Effector memory CD4-positive, alpha-beta T cell (primary cell): ENCODE results near the gene ADD3.
"Not testable (repeated sequence)": the region's sequence is repeated elsewhere in the genome, so short reads cannot be mapped to it uniquely, and the experiment has no call there.

ENCODE experiments used
- DNase-seq, 3 donors: peaks; one replicate each; pipeline ENCODE4 v3.0.0-alpha.2; 2020
- H3K27ac ChIP-seq: 2 replicates; pipeline ENCODE4 v1.7.0; 2013; ENCODE audit warnings: mild to moderate bottlenecking, low read length, moderate library complexity; ENCODE audit not compliant: insufficient read depth, poor library complexity, severe bottlenecking
- H3K27me3 ChIP-seq: replicated peaks from 2 replicates; pipeline ENCODE4 v1.7.0; 2013; ENCODE audit warnings: mild to moderate bottlenecking, low read length; ENCODE audit not compliant: insufficient read depth, control insufficient read depth, poor library complexity, severe bottlenecking
- H3K36me3 ChIP-seq: 2 replicates; pipeline ENCODE4 v1.7.0; 2013; ENCODE audit warnings: mild to moderate bottlenecking, low read length, moderate library complexity; ENCODE audit not compliant: control insufficient read depth, insufficient read depth
- H3K4me1 ChIP-seq: 2 replicates; pipeline ENCODE4 v1.7.0; 2013; ENCODE audit warnings: low read length, mild to moderate bottlenecking; ENCODE audit not compliant: control insufficient read depth, insufficient read depth, poor library complexity, severe bottlenecking
- H3K4me3 ChIP-seq: 2 replicates; pipeline ENCODE4 v1.7.0; 2013; ENCODE audit warnings: low read length, low read depth, mild to moderate bottlenecking; ENCODE audit not compliant: insufficient read depth, poor library complexity, severe bottlenecking
- H3K9me3 ChIP-seq: 2 replicates; pipeline ENCODE4 v1.7.0; 2013; ENCODE audit warnings: mild to moderate bottlenecking, low read length, moderate library complexity; ENCODE audit not compliant: control insufficient read depth

The ADD3 gene

GRCh38 chr10:110042181-110042580, 34.4 kb downstream of the ADD3 start:
- DNase-seq: no peak

GRCh38 chr10:110042891-110043290, 35.1 kb downstream of the ADD3 start:
- H3K27me3 ChIP-seq: no peaks in the 10 kb centered on the region
- no peaks in the 10 kb centered on the region for H3K4me1 ChIP-seq
- no peak overlapping the region for H3K27ac ChIP-seq

More at GRCh38 chr10:110042181-110042580, 34.4 kb downstream of the ADD3 start:
- Histone ChIP-seq H3K36me3 (peaks cover 2% of the 10 kb centered on the region), H3K4me3 (no peak overlapping the region), H3K27me3 (no peaks in the 10 kb centered on the region), H3K27ac (peak overlapping the region; percentile 16), H3K4me1 (no peaks in the 10 kb centered on the region), H3K9me3 (no peaks in the 10 kb centered on the region)

GRCh38 chr10:110044681-110045080, 36.9 kb downstream of the ADD3 start:
- Histone ChIP-seq H3K27me3 (no peaks in the 10 kb centered on the region), H3K9me3 (peaks cover 4% of the 10 kb centered on the region), H3K4me3 (no peak overlapping the region), H3K36me3 (peaks cover 18% of the 10 kb centered on the region), H3K4me1 (no peaks in the 10 kb centered on the region), H3K27ac (no peak overlapping the region)
- DNase-seq: no peak

More at GRCh38 chr10:110042891-110043290, 35.1 kb downstream of the ADD3 start:
- Histone ChIP-seq H3K9me3 (peaks cover under 1% of the 10 kb centered on the region), H3K4me3 (no peak overlapping the region), H3K36me3 (peaks cover 6% of the 10 kb centered on the region)
- no peak for DNase-seq

DNA sequence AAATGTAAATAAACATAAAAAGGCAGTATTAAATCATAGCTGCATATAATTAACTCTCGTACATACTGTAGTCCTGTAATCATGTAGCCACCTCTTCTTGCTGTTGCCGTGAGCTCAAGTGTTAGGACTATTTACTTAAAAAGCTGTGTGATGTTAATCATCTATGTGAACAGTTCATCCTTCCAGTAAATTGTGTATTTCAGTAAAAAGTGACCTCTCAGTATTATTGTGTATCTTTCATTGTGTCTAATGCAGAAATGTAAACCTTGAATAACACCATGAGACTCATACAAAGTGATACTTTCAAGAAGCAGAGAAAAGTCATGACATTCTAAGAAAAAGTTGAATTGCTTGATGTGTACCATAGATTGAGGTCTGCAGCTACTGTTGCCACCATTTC, 38.0 kb downstream of the ADD3 start:
- Histone ChIP-seq H3K4me1 (peaks cover 2% of the 10 kb centered on the region), H3K27ac (no peak overlapping the region), H3K36me3 (peaks cover 18% of the 10 kb centered on the region), H3K9me3 (peaks cover 4% of the 10 kb centered on the region), H3K27me3 (no peaks in the 10 kb centered on the region), H3K4me3 (no peak overlapping the region)
- DNase-seq: no peak

DNA sequence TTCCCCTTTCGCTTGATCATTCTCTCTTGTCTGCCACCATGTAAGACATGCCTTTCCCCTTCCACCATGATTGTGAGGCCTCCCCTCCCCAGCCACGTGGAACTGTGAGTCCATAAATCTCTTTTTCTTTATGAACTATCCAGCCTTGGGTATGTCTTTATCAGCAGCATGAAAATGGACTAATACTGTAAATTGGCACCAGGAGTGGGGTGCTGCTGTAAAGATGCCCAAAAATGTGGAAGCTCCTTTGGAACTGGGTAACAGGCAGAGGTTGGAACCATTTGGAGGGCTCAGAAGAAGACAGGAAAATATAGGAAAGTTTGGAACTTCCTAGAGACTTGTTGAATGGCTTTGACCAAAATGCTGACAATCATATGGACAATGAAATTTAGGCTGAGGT, 40.4 kb downstream of the ADD3 start:
- H3K9me3 ChIP-seq, DNase-seq, H3K27ac ChIP-seq, H3K27me3 ChIP-seq, H3K4me3 ChIP-seq: not testable (repeated sequence)
- H3K36me3 ChIP-seq: peaks cover 18% of the 10 kb centered on the region
- peaks cover 16% of the 10 kb centered on the region for H3K4me1 ChIP-seq

- Histone ChIP-seq H3K27me3 (no peaks in the 10 kb centered on the region), H3K4me3 (no peak overlapping the region), H3K4me1 (peaks cover 16% of the 10 kb centered on the region), H3K9me3 (peaks cover 4% of the 10 kb centered on the region), H3K36me3 (peaks cover 18% of the 10 kb centered on the region), H3K27ac (no peak overlapping the region)
- no peak for DNase-seq
Observed at GRCh38 chr10:110048781-110049180, 41.0 kb downstream of the ADD3 start.

DNA sequence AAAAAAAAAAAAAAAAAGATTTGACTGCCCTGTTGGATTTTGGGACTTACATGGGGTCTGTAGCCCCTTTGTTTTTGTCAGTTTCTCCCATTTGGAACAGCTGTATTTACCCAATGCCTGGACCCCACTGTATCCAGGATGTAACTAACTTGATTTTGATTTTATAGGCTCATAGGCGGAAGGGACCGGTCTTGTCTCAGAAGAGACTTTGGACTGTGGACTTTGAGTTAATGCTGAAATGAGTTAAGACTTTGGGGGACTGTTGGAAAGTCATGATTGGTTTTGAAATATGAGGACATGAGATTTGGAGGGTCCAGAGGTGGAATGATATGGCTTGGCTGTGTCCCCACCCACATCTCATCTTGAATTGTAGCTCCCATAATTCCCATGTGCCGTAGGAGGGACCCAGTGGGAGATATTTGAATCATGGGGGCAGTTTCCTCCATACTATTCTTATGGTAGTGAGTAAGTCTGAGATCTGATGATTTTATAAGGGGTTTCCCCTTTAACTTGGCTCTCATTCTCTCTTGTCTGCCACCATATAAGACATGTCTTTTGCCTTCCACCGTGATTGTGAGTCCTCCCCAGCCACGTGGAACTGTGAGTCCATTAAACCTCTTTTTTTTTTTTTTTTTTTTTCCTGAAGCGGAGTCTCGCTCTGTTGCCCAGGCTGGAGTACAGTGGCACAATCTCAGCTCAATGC, 42.3 kb downstream of the ADD3 start:
- H3K27ac ChIP-seq, H3K4me3 ChIP-seq, H3K27me3 ChIP-seq, DNase-seq, H3K9me3 ChIP-seq: not testable (repeated sequence)
- peaks cover 18% of the 10 kb centered on the region for H3K36me3 ChIP-seq
- H3K4me1 ChIP-seq: peaks cover 16% of the 10 kb centered on the region

DNA sequence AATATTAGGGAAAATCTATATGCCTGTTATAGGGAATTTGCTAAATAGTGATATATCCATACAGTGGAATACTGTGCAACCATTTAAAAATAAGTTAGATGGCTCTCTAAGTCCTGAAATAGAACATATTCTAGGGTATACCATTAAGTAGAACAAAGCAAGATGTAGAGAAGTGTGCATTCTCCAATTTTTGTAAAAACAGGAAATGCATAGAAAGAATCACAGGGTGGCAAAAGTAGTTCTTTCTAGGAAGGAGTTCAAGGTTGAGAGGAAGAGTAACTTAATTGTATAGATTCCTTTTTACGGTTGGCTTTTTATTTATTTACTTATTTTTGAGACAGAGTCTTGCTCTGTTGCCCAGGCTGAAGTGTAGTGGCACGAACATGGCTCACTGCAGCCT, 43.7 kb downstream of the ADD3 start:
- peaks cover 20% of the 10 kb centered on the region for H3K4me1 ChIP-seq
- no peak overlapping the region for H3K4me3 ChIP-seq
- H3K9me3 ChIP-seq: peaks cover 4% of the 10 kb centered on the region
- no peak for DNase-seq
- no peaks in the 10 kb centered on the region for H3K27me3 ChIP-seq
- H3K36me3 ChIP-seq: peaks cover 18% of the 10 kb centered on the region
- no peak overlapping the region for H3K27ac ChIP-seq

DNA sequence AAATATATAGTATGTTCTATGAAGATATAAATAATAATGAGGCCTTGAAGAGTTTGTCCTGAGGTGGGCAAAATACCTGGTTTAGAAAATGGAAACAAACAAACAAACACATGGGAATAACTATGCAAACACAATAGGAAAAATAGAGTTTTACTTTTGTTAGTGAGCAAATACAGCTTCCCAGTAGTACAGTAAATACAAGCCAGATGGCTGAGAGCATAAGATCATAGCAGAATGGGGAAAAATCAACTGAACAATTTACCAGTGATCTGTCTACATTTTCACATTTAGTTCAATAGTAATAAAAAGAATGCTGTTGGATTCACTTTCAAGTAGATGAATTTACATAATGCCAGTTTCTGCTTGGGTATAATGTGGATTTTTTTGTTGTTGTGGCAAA, 45.1 kb downstream of the ADD3 start:
- Histone ChIP-seq H3K9me3 (peaks cover 2% of the 10 kb centered on the region), H3K36me3 (peaks cover 12% of the 10 kb centered on the region), H3K27me3 (no peaks in the 10 kb centered on the region), H3K4me1 (peaks cover 26% of the 10 kb centered on the region), H3K27ac (no peak overlapping the region), H3K4me3 (no peak overlapping the region)
- DNase-seq: no peak

GRCh38 chr10:110056822-110057221, 49.0 kb downstream of the ADD3 start:
- no peak for DNase-seq
- no peak overlapping the region for H3K4me3 ChIP-seq
- no peaks in the 10 kb centered on the region for H3K36me3 ChIP-seq
- H3K9me3 ChIP-seq: no peaks in the 10 kb centered on the region
- H3K27me3 ChIP-seq: no peaks in the 10 kb centered on the region
- H3K27ac ChIP-seq: no peak overlapping the region
- H3K4me1 ChIP-seq: peaks cover 52% of the 10 kb centered on the region
